Mesothelial cell of epicardium (in vitro differentiated cells): Measurements from ENCODE around the gene CLEC2A. TPM values are rescaled to one million over a fixed set of nuclear protein-coding genes. Genes with fewer than 3 reads are reported as not detected.

Source experiments
- DNase-seq, 2 experiments: peaks; one replicate each; pipeline ENCODE4 v3.0.0; 2021; ENCODE audit warnings: low spot score in 2 of 2; ENCODE audit not compliant: unreplicated experiment in 2 of 2
- H3K27ac Mint-ChIP-seq: 2 replicates; pipeline ENCODE4 v1.8.0; 2021; ENCODE audit warnings: mixed read lengths
- H3K27me3 Mint-ChIP-seq: 2 replicates; pipeline ENCODE4 v1.8.0; 2021; ENCODE audit warnings: low read depth, mixed read lengths
- H3K36me3 Mint-ChIP-seq: 2 replicates; pipeline ENCODE4 v1.8.0; 2021; ENCODE audit warnings: mixed read lengths
- H3K4me1 Mint-ChIP-seq: 2 replicates; pipeline ENCODE4 v1.8.0; 2021; ENCODE audit warnings: mixed read lengths
- H3K4me3 Mint-ChIP-seq: 2 replicates; pipeline ENCODE4 v1.8.0; 2021; ENCODE audit warnings: mild to moderate bottlenecking, moderate library complexity, mixed read lengths
- H3K9me3 Mint-ChIP-seq: 2 replicates; pipeline ENCODE4 v1.8.0; 2021; ENCODE audit warnings: mixed read lengths
- total RNA-seq: library from RNA; stranded (reverse); gene quantifications from 3 replicates; pipeline ENCODE4 v1.2.1, GENCODE V29; 2021
- TF ChIP-seq, protein P1 (sequence below): fragments of 200-600 bp; sonication (generic); IDR thresholded peaks from one replicate; pipeline ENCODE4 v1.5.0; 2021; ENCODE audit warnings: antibody characterized with exemption; ENCODE audit not compliant: unreplicated experiment

The CLEC2A gene
- total RNA-seq, 1 donor from 2014 or later: 0.29 TPM

DNA sequence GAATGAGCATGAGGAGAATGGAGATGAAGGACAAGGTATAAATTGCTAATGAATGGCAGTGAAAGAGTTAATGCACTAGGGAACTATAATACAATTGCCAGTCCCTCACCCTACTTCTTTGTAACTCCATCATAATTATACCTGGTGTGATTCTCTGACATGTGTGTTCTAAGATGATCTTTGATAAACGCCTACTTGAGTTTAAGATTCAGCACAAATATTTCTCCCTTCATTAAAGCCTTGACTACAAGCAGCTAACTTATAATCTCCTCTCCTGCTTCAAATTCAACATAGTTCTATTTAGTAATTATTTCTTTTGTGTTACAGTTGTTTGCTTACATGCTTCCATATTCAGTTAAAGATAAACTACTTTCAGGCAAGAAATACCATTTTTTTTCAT lies 9.7 kb upstream of the CLEC2A start:
- no peak for DNase-seq
- peaks cover 4% of the 10 kb centered on the region for H3K4me1 Mint-ChIP-seq
- H3K27ac Mint-ChIP-seq: no peak overlapping the region
- H3K9me3 Mint-ChIP-seq: no peaks in the 10 kb centered on the region
- no peak overlapping the region for H3K4me3 Mint-ChIP-seq
- peaks cover 15% of the 10 kb centered on the region for H3K27me3 Mint-ChIP-seq
- H3K36me3 Mint-ChIP-seq: no peaks in the 10 kb centered on the region
- TF ChIP-seq, protein P1, sequence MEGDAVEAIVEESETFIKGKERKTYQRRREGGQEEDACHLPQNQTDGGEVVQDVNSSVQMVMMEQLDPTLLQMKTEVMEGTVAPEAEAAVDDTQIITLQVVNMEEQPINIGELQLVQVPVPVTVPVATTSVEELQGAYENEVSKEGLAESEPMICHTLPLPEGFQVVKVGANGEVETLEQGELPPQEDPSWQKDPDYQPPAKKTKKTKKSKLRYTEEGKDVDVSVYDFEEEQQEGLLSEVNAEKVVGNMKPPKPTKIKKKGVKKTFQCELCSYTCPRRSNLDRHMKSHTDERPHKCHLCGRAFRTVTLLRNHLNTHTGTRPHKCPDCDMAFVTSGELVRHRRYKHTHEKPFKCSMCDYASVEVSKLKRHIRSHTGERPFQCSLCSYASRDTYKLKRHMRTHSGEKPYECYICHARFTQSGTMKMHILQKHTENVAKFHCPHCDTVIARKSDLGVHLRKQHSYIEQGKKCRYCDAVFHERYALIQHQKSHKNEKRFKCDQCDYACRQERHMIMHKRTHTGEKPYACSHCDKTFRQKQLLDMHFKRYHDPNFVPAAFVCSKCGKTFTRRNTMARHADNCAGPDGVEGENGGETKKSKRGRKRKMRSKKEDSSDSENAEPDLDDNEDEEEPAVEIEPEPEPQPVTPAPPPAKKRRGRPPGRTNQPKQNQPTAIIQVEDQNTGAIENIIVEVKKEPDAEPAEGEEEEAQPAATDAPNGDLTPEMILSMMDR: no peak

DNA sequence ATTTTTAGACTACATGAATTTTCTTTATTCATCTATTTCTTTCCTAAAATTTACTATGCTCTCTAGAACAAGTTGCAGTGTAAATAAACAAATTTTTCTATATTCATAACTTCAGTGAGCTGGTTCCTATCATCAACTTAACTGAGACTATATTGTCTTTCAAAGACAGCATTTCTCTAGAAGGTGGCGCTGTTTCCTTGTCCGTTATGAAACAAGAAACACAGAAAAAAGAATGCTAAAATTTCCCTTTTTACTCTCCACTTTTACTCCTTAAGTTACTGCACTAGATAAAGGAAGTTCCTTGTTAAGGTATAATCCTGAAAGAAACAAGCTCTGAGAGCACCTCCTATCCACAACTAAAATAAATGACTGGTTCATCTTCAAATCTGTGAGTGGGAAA lies 8.2 kb upstream of the CLEC2A start:
- H3K9me3 Mint-ChIP-seq: no peaks in the 10 kb centered on the region
- H3K27ac Mint-ChIP-seq: no peak overlapping the region
- TF ChIP-seq, protein P1: no peak
- H3K36me3 Mint-ChIP-seq: no peaks in the 10 kb centered on the region
- no peak overlapping the region for H3K4me3 Mint-ChIP-seq
- peaks cover 15% of the 10 kb centered on the region for H3K27me3 Mint-ChIP-seq
- peaks cover 4% of the 10 kb centered on the region for H3K4me1 Mint-ChIP-seq
- DNase-seq: no peak

DNA sequence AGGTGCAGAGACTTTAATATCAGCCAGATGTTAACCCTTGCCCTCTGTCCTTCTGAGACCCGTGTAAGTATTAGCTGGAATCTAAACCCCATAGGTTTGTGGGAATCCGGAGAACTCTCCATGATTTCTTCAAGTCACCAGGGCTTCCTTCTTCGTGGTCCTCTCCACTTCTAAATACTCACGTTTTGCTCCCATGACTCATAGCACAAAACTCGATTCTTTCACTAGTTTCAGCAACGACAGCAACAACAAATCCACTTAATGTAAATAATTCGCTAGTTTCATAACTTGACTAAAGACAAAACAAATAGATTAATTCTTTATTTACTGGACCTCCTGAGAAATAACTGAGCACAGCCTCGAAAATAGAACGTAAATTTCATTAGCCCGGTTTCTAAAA lies 4.4 kb upstream of the CLEC2A start:
- Mint-ChIP-seq H3K9me3 (no peaks in the 10 kb centered on the region), H3K27me3 (peaks cover 2% of the 10 kb centered on the region), H3K27ac (no peak overlapping the region), H3K4me1 (peaks cover 18% of the 10 kb centered on the region), H3K4me3 (no peak overlapping the region), H3K36me3 (no peaks in the 10 kb centered on the region)
- DNase-seq: no peak
- TF ChIP-seq, protein P1: no peak

DNA sequence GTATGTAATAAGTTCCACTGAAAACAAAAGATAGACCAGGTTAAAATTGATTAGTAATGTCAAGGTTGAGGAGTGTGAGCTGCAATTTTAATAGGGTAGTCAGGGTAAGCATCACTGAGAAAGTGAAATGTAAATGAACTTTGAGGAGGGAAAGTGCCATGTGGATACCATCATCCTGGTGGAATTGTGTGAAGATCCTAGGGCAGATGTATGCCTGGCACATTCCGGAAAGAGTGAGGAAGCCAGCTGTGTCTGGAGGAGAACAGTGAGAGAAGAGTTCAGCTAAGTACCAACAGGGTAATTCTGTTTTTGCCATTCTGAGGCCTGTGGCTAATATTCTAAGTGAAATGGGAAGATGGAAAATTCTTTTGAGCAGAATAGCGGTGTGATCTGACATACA lies 2.9 kb upstream of the CLEC2A start:
- no peaks in the 10 kb centered on the region for H3K9me3 Mint-ChIP-seq
- H3K27ac Mint-ChIP-seq: no peak overlapping the region
- DNase-seq: no peak
- H3K27me3 Mint-ChIP-seq: no peaks in the 10 kb centered on the region
- H3K4me1 Mint-ChIP-seq: peaks cover 21% of the 10 kb centered on the region
- H3K4me3 Mint-ChIP-seq: no peak overlapping the region
- TF ChIP-seq, protein P1: no peak
- H3K36me3 Mint-ChIP-seq: no peaks in the 10 kb centered on the region

DNA sequence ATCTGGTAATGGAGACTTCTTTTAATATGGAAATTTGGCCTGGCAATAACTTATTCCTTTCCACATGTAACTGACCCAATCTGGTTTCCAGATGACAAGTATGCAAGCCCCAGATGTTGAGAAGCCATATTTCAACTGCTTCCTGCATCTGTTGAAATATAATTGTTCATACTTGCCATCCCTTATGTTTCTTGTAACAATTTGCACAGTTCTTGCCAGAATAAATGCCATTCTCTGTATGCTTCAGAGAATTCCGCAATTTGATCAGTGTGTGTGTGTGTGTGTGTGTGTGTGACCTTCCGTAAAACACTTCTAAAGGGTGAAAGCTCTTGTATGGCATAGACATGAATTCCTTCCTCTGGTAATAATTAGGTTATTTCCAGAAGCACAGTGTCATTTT lies 1.8 kb upstream of the CLEC2A start:
- no peaks in the 10 kb centered on the region for H3K9me3 Mint-ChIP-seq
- peaks cover 17% of the 10 kb centered on the region for H3K4me1 Mint-ChIP-seq
- no peak overlapping the region for H3K4me3 Mint-ChIP-seq
- H3K27me3 Mint-ChIP-seq: no peaks in the 10 kb centered on the region
- H3K36me3 Mint-ChIP-seq: no peaks in the 10 kb centered on the region
- TF ChIP-seq, protein P1: no peak
- H3K27ac Mint-ChIP-seq: no peak overlapping the region
- DNase-seq: no peak

DNA sequence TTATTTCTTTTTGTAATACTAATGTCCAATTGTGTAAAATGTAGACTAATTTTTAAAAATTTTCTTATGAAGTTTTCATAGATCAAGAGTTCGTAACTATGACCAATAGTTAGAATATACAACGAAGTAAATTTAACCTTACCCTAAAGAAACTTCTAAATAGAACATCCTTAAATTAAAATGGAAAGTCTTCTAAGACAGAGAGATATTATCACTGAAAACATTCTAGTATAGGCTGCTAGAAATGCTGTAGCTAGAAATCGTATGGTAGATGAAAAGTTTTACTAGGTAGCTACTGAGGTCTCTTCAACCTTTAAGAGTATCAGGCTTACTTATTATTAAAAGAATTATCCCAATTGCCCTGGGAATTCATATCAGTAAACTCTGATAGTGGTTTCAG lies 925 bp downstream of the CLEC2A start:
- H3K36me3 Mint-ChIP-seq: no peaks in the 10 kb centered on the region
- no peak overlapping the region for H3K4me3 Mint-ChIP-seq
- no peaks in the 10 kb centered on the region for H3K9me3 Mint-ChIP-seq
- no peak for DNase-seq
- TF ChIP-seq, protein P1: no peak
- peaks cover 17% of the 10 kb centered on the region for H3K4me1 Mint-ChIP-seq
- H3K27me3 Mint-ChIP-seq: no peaks in the 10 kb centered on the region
- H3K27ac Mint-ChIP-seq: no peak overlapping the region
